GM10266 (cell line): ENCODE measurements around the gene MLX.

Source experiments
- DNase-seq: peaks from one replicate; pipeline ENCODE4 v3.0.0; 2012; ENCODE audit errors: extremely low spot score
- TF ChIP-seq, protein P1 (sequence below): IDR thresholded peaks from 2 replicates; pipeline ENCODE4 v1.5.1; 2012; ENCODE audit warnings: mild to moderate bottlenecking, low read depth; ENCODE audit not compliant: control insufficient read depth, insufficient read depth; ENCODE audit errors: missing control alignments

Gene MLX

DNA sequence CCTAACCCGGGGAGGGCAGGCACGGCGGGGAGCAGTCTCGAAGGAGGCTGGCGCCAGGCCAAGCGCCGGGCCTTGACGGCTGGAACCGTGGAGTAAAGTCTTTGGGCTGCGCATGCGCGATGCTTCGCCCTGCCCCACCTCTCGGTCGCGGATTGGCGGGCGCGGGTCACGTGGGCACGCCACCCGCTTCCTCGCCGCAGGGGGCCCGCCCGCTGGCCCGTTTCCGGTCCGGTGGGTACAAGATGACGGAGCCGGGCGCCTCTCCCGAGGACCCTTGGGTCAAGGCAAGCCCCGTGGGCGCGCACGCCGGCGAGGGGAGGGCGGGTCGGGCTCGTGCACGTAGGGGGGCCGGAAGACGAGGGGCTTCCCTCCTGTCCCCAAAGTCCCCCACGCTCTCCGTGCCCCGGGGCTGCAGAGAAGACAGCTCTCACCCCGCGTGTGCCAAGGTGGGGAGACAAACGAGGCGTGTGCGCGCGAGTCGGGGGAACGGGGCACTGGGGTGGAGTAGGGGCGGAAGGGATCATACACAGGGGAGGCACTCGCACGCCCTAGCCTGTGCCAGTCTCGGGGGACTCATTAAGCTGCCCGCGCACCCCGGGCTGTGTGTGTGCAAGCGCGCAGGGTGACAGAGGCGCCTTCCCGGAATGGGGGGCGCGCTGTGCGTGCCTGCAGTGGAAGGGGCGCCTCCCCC, at the start of gene MLX:
MLX (plus strand) TSS at position 218 of the 691 bp plus-strand sequence; CDS start at position 243, 25 bp downstream.
- peak; percentile 100 for DNase-seq
- TF ChIP-seq, protein P1, sequence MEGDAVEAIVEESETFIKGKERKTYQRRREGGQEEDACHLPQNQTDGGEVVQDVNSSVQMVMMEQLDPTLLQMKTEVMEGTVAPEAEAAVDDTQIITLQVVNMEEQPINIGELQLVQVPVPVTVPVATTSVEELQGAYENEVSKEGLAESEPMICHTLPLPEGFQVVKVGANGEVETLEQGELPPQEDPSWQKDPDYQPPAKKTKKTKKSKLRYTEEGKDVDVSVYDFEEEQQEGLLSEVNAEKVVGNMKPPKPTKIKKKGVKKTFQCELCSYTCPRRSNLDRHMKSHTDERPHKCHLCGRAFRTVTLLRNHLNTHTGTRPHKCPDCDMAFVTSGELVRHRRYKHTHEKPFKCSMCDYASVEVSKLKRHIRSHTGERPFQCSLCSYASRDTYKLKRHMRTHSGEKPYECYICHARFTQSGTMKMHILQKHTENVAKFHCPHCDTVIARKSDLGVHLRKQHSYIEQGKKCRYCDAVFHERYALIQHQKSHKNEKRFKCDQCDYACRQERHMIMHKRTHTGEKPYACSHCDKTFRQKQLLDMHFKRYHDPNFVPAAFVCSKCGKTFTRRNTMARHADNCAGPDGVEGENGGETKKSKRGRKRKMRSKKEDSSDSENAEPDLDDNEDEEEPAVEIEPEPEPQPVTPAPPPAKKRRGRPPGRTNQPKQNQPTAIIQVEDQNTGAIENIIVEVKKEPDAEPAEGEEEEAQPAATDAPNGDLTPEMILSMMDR = no peak

DNA sequence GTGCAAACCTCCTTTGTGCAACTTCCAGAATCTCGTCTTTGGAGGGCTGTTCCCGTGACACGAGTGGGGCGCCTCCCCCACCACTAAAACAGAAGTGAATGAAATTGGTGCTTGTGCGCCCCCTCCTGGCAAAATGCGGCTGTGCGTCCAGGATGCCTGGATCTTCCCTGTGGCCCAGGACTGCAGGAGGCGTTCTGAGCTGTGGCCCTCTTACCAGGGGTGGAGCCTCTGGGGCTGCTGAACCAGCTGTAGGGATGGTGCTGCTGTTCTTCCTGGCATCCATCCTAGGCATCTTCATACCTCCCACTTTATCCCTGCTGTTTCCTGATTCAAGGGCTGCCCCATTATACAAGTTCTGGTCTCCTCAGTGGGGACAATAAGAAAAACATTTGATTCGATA, 49.4 kb upstream of the MLX start:
- TF ChIP-seq, protein P1 = peak; percentile 94
- peak; percentile 72 for DNase-seq

DNA sequence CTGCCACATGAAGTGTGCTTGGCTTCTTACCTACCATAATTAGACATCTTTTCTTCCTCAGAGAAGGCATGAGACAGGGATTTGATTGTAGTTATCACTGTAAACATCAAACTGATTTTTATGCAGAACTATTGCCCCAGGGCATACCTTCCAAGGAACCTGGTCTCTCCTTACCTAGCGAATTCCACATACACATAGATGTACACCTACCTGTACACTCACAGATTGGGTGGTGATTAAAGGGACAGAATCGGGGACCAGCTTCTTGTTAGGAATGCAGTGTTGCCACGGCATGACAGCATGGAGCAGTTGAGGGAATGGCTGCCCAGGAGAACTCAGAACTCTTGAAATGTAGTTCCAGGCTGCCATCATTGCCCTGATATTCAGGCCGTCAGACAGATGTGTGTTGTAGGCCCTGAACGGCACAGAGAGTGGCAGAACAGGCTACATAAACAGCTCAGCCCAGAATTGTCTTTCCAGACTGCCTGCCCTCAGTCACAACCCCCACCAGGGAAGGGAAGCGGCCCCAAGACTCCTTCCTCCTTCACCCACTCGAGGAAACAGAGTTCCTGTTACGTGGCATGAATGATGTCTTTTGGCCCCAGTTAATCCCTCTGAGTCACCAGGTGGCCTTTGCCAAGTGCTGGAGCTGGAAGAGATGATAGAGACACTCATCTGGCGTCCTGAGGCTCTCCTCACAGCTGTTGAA, 48.7 kb upstream of the MLX start:
- DNase-seq = no peak
- TF ChIP-seq, protein P1 = no peak

DNA sequence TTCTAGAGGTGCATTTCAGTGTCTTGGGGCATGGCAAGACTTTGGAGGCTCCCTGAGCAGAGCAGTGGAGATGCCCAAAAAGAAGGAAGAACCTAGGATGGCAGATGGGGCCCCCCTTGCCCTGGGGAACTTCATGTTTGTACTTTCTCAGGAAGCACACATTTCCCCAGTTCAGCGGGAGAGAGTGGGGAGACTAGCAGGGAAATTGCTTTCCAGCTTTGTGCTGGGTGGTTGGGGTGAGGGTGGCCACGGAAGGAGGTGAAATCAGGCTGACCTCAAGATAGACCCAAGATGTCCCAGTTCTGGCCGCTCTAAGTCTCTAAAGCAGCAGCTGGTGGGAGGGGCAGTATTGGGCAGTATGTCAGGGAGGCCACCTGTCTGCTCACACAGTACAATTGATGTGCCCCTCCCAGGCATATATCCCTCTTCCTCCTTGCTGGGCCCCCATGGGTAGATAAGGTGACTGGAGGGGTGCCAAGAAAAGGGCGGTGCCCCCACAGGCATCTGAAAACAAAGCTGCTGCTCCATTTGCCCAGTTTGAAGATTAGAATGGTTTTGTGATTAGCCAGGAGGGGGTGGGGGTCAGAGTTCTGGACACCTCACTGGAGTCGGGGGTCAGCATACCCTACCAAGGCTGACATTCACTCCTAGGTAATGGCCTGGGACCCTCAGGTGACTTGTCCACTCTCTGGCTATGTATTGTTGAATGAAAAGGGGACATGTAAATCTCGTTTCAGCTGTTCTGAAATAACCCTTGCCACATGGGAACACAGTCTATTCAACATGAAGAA, 48.0 kb upstream of the MLX start:
- TF ChIP-seq, protein P1 = no peak

GRCh38 chr17:42519546-42520491, 47.1 kb upstream of the MLX start:
- DNase-seq = no peak
- TF ChIP-seq, protein P1 = no peak

More for the DNA sequence above, 48.0 kb upstream of the MLX start:
- DNase-seq = no peak

- DNase-seq = no peak
- TF ChIP-seq, protein P1 = no peak
Measured at GRCh38 chr17:42520540-42520951, 46.4 kb upstream of the MLX start.
